Right lobe of liver (tissue), 6 donors: ENCODE measurements around the gene POM121. TPM values are rescaled to one million over a fixed set of nuclear protein-coding genes. Genes with fewer than 3 reads are reported as not detected.
"Not testable (repeated sequence)": the region's sequence is repeated elsewhere in the genome, so short reads cannot be mapped to it uniquely, and the experiment has no call there.

Source experiments
- ATAC-seq, 4 donors: fragments of 200-7000 bp; cut with Tn5 transposase; one replicate each; pipeline ENCODE4 v1.9.1; 2020; ENCODE audit warnings: mild to moderate bottlenecking in 4 of 4, moderate library complexity in 4 of 4
- DNase-seq, 3 donors: peaks; one replicate each; pipeline ENCODE4 v3.0.0-alpha.2; 2020
- H3K27ac ChIP-seq, 3 donors: fragments of 200-600 bp; one replicate each; pipeline ENCODE4 v1.8.0; 2022
- H3K27me3 ChIP-seq, 2 donors: fragments of 200-600 bp; one replicate each; pipeline ENCODE4 v1.8.0; 2022
- H3K36me3 ChIP-seq, 4 donors: fragments of 200-600 bp; sonication (generic) in 1 of 4; one replicate each; pipeline versions ENCODE4 v1.5.1 to v1.8.0; 2017 to 2022; ENCODE audit warnings: control low read depth in 1 of 4
- H3K4me1 ChIP-seq, 4 donors: fragments of 200-600 bp; sonication (generic) in 1 of 4; one replicate each; pipeline versions ENCODE4 v1.5.1 to v1.8.0; 2017 to 2022; ENCODE audit warnings: control low read depth in 1 of 4
- H3K4me3 ChIP-seq, 3 donors: fragments of 200-600 bp; one replicate each; pipeline ENCODE4 v1.8.0; 2022
- H3K9me3 ChIP-seq, 4 donors: fragments of 200-600 bp; sonication (generic) in 1 of 4; one replicate each; pipeline versions ENCODE4 v1.5.1 to v1.8.0; 2017 to 2022; ENCODE audit warnings: control low read depth in 1 of 4
- WGBS: methylation state at CpG from one replicate; pipeline ENCODE4 v1.1.6; 2018; ENCODE audit warnings: low coverage, low lambda C conversion rate; ENCODE audit not compliant: insufficient coverage; ENCODE audit errors: missing lambda C conversion rate; 5-methylcytosine and 5-hydroxymethylcytosine counted together
- intact Hi-C, 2 donors: fragments of 100-400 bp; cut with DNase I; formaldehyde crosslinking; loops; one replicate each; pipeline versions ENCODE4 v1.11.2 to v1.14.1; 2022
- total RNA-seq, 6 experiments: library from RNA; depleted of rRNA in 2 of 6; stranded (reverse); fragments of >200 nt in 2 of 6; fragmentation: NEBNext Ultra II Directional in 3 of 6; extraction: Animal tissue kit (Norgen Biotek cat#: 25700) in 3 of 6; gene quantifications; one replicate each; pipeline versions ENCODE4 v1.1.0 to v1.2.4, GENCODE V29; 2016 to 2023
- donor health status: DM: no; HTN: yes; CAD: no.
- donor health status: DM: no; HTN: no; CAD: no.
- donor health status: DM: no; HTN: no; CAD: no.
- donor health status: DM: no; HTN: yes; CAD: no.
- donor health status: DM: no; HTN: yes; CAD: no.

Gene POM121
- total RNA-seq, 6 experiments from 2014 or later: 14.2 to 19.0 (median 16.6) TPM

GRCh38 chr7:72960029-72960428 is 35.1 kb downstream of the POM121 start:
- H3K9me3 ChIP-seq, H3K4me3 ChIP-seq, H3K4me1 ChIP-seq, intact Hi-C loops, H3K27ac ChIP-seq, H3K36me3 ChIP-seq, H3K27me3 ChIP-seq, DNase-seq: not testable (repeated sequence)
- ATAC-seq: peak in 2 of 4 donors; percentile 6 to 19
- WGBS: no CpG with 5 or more reads among the region's 18 CpGs

DNA sequence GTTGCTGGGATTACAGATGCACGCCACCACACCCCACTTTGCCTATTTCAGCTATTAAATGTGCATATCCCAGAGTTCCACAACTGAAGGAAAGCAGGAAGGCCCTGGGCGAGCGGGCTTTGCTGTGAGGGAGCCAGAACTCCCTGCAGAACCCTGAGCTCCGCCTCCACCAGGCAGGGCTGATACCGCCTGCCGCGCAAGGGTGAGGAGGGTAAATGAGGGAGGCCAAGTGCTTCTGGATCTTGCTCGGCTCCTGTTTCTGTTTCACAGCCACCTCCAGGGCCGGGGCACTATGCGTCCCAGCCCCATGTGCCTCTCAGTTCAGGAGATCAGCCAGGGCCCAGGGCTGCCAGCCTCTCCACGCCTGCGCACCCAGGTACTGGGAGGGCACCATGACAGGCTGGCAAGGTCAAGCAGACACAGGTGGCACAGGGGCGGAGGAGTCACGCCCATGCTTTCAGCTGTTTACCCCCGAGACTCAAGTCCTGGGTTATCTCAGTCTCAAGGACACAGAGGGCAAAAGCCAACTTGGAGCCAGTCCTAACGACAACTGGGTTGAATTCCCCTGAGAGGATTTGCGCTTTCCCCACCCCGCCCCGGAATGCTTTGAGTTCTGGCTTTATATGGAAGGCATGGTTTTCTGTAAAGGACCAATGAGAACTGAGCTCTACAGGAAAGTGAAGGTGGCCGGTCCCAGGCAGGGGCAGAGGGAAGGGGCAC is 35.9 kb downstream of the POM121 start:
- intact Hi-C loops, H3K4me1 ChIP-seq, H3K4me3 ChIP-seq, H3K9me3 ChIP-seq, H3K36me3 ChIP-seq, ATAC-seq, DNase-seq, H3K27me3 ChIP-seq, H3K27ac ChIP-seq: not testable (repeated sequence)
- WGBS: no CpG with 5 or more reads among the region's 20 CpGs

GRCh38 chr7:72961346-72961650 is 36.4 kb downstream of the POM121 start:
- DNase-seq, H3K36me3 ChIP-seq, H3K27ac ChIP-seq, H3K4me3 ChIP-seq, H3K27me3 ChIP-seq, ATAC-seq, intact Hi-C loops, H3K9me3 ChIP-seq, H3K4me1 ChIP-seq: not testable (repeated sequence)
- WGBS: no CpG with 5 or more reads among the region's 9 CpGs

DNA sequence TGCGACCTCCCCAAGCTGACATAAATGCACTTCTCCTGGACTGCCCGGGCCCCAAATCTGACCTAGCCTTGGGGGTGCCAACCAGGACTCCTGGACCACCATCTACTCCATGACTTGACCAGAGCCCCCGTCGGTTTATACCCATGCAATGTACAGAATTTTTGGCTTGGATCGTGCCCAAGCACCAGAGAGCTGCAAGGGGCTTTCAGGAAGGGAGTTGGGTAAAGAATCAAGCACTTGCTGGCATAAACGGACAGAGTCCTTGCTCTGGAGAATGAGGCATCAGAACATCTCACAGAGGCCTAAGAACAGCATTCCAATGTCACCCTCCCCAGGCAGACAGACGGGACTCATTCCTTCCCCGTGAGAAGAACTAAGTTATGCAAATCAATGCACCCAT is 38.2 kb downstream of the POM121 start:
- H3K27ac ChIP-seq, DNase-seq, ATAC-seq, H3K4me3 ChIP-seq, H3K4me1 ChIP-seq, H3K27me3 ChIP-seq, H3K36me3 ChIP-seq, intact Hi-C loops, H3K9me3 ChIP-seq: not testable (repeated sequence)
- no CpG with 5 or more reads among the region's 8 CpGs for WGBS

DNA sequence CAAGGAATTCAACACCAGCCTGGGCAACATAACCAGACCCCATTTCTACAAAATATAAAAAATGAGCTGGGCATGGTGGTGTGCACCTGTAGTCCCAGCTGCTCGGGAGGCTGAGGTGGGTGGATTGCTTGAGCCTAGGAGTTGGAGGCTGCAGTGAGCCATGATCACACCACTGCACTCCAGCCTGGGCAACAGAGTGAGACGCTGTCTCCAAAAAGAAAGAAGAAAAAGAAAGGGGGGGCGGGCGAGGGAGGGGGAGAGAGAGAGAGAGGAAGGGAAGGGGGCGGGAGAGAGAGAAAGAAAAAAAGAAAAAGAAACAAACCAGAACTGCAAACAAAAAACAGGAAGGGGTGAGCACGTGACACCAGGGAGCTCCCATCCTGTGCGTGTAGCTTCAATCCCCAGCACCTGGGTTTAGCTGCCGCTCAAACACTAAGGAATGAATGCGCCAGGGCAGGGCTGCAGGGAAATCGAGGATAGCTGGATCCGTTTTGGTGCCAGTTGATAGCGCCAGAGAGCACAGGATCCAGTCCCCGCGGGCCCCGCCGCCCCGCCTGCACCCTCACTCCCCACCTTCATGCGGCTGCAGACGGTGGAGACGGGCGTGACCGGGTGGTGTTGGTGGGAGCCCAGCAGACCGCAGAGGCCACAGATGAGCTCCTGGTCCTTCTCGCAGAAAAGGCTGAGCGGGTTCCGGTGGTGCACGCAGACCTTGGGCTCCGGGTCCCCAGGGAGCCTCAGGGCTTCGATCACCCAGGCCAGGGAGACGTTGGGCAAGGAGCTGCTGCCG is 40.5 kb downstream of the POM121 start:
- DNase-seq, intact Hi-C loops: not testable (repeated sequence)
- peak; percentile 50 to 63 (median 56) for ATAC-seq

DNA sequence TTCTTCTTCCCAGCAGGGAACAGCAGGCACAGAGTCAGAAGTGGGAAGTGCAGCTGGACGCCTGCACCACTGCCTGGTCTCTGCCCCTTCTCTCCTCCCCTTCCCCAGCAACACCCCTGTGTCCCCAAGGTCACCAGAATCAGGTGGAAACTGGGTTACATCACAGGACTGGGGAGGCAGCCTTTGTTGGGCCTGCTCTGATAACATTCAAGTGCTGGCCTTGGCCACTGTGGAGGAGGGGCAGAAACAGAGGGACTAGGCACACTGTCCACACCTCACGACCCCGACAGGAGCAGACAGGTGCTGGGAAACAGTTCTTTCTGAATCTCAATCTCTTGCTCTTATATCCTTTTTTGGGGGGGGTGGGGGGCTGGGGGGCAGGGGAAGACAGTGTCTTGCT is 42.0 kb downstream of the POM121 start:
- WGBS: 65% methylated on average over 2 of the region's 3 CpGs
- DNase-seq: peak in 1 of 3 donors; percentile 35

More for the DNA sequence above, 40.5 kb downstream of the POM121 start:
- H3K27ac ChIP-seq, H3K36me3 ChIP-seq, H3K4me3 ChIP-seq, H3K27me3 ChIP-seq, H3K9me3 ChIP-seq, H3K4me1 ChIP-seq: not testable (repeated sequence)
- WGBS: no CpG with 5 or more reads among the region's 31 CpGs

GRCh38 chr7:72968980-72969516 is 44.2 kb downstream of the POM121 start, which contains the start of gene TRIM74:
Gene TRIM74, minus strand, starts transcription at chr7:72969466. Its CDS starts 3,309 bp downstream, at chr7:72966157.
- H3K27ac ChIP-seq, ATAC-seq, intact Hi-C loops, H3K9me3 ChIP-seq, H3K36me3 ChIP-seq, H3K4me1 ChIP-seq, H3K4me3 ChIP-seq, H3K27me3 ChIP-seq, DNase-seq: not testable (repeated sequence)
- 59% methylated on average over 12 of the region's 36 CpGs for WGBS

More for the DNA sequence above, 42.0 kb downstream of the POM121 start:
- H3K27ac ChIP-seq, intact Hi-C loops, H3K4me3 ChIP-seq, H3K36me3 ChIP-seq, H3K27me3 ChIP-seq, H3K4me1 ChIP-seq, H3K9me3 ChIP-seq: not testable (repeated sequence)
- peak in 2 of 4 donors; percentile 6 to 24 for ATAC-seq

- H3K9me3 ChIP-seq, H3K27me3 ChIP-seq, DNase-seq, H3K4me1 ChIP-seq, intact Hi-C loops, H3K27ac ChIP-seq, ATAC-seq, H3K4me3 ChIP-seq, H3K36me3 ChIP-seq: not testable (repeated sequence)
- WGBS: no CpG with 5 or more reads among the region's 29 CpGs
These were observed 44.8 kb downstream of the POM121 start for GRCh38 chr7:72969688-72970087.

DNA sequence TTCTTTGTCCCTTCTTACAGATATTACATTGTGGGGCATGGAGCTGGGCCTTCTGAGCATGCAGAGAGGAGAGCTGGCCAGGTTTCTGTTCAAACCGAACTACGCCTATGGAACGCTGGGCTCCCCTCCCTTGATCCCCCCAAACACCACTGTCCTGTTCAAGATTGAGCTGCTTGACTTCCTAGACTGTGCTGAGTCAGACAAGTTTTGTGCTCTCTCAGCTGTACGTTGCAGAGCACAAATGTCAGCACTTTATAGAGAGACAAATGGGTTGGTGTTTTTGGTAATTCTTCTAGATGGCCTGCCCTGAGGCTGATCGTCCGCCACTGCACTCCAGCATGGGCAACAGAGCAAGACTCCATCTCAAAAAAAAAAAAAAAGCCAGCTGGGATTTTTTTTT is 46.6 kb downstream of the POM121 start:
- H3K4me3 ChIP-seq, DNase-seq, H3K4me1 ChIP-seq, H3K36me3 ChIP-seq, H3K27me3 ChIP-seq, intact Hi-C loops, H3K9me3 ChIP-seq, H3K27ac ChIP-seq: not testable (repeated sequence)
- WGBS: no CpG with 5 or more reads among the region's 6 CpGs
- ATAC-seq: peak; percentile 18 to 53 (median 44)

DNA sequence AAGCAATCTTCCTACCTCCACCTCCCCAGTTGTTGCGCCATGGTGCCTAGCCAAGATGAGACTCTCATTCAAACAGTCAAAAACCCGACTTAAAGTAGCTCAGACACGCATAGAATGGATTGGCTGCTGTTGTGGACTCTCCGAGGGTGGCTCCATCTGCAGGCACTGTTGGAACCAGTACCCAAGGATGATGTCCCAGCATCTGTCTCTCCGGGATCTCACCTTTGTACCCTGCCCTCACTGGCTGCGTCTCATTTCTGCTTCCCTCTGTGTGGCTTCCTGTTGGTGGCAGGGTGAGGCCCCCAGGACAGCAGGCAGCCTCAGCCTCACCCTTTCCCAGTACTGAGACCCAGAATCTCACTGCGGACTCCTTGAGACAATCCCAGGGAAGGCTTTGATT is 49.9 kb downstream of the POM121 start:
- H3K4me3 ChIP-seq, DNase-seq, H3K27ac ChIP-seq, H3K27me3 ChIP-seq, H3K4me1 ChIP-seq, intact Hi-C loops, H3K36me3 ChIP-seq, H3K9me3 ChIP-seq: not testable (repeated sequence)
- ATAC-seq: peak; percentile 29 to 37 (median 36)
- no CpG with 5 or more reads among the region's 7 CpGs for WGBS

- H3K36me3 ChIP-seq, H3K4me3 ChIP-seq, intact Hi-C loops, H3K9me3 ChIP-seq, H3K27me3 ChIP-seq, H3K27ac ChIP-seq, H3K4me1 ChIP-seq: not testable (repeated sequence)
- peak in 2 of 3 donors; percentile 43 to 45 for DNase-seq
- peak in 2 of 4 donors; percentile 6 to 27 for ATAC-seq
- WGBS: no CpG with 5 or more reads among the region's 55 CpGs
These were observed 50.9 kb downstream of the POM121 start for GRCh38 chr7:72975656-72976286.
